Stimulated activated CD8-positive, alpha-beta memory T cell treated with anti-CD3 and anti-CD28 coated beads, Interleukin-4, amount 100 ng/mL, for 4 hours (primary cell): ENCODE data around the gene SOHLH1.

Experiments used
- DNase-seq, 2 donors: peaks; one replicate each; pipeline ENCODE4 v3.0.0-alpha.2; 2020; ENCODE audit warnings: low read depth in 2 of 2, low spot score in 1 of 2

The SOHLH1 gene

GRCh38 chr9:135731454-135731853 lies 32.2 kb upstream of the SOHLH1 start:
- no peak for DNase-seq

- no peak for DNase-seq
Observed at GRCh38 chr9:135729480-135729879, 30.2 kb upstream of the SOHLH1 start.

DNA sequence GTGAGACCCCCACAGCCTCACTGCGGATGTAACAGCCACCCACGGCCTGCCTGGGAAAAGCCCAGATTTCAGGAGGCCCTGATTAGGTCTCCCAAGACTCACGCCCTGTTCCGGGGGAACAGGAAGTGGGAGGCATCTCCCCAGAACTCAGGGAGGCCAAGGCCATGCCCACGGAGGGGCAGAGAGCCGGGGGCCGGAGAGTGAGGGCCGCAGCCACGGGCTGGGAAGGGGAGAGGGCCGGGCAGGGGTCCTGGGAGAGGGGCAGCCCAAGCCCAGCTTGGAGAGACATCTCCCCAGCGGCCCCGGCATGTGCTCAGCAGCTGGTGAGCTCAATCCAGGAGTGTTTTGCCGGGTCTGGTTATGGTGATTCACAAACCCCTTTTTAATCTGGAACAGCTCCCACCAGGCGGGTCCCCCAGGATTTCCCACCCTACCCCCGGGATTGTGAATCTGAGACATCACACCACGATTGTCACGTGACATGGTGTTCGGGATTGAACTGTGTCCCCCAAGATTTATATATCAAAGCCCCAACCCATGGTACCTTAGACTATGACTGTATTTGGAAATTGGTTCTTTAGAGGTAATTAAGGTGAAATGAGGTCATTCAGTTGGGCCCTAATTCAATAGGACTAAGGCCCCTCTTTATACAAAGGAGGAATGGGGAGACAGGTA lies 29.3 kb upstream of the SOHLH1 start:
- DNase-seq, result no peak

DNA sequence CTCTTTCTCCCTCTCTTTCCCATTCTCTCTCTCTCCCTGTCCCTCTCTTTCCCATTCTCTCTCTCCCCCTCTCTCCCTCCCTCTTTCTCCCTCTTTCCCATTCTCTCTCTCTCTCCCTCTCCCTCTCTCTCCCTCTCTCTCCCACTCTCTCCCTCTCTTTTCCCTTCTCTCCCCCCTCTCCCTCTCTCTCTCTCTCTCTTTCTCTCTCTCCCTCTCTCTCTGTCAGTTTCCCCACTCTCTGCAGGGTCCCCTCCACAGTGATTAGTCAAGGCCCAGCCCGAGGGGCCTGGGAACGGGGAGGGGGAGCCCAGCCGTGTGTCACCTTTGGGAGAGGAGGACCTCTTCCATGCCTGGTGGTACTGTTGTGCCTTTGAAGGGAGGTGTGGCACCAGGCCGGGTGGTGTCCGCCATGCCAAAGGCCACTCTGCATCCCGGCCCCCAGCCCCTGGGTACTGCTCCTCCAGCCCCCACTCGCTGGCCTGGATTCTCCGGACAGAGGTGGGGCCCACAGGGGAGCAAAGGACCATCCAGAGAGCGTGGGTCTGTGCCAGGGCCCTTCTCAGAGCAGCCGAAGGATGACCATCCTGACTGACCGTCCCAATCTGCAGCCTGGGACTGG lies 28.1 kb upstream of the SOHLH1 start:
- DNase-seq, result no peak

- DNase-seq, result no peak
Observed at GRCh38 chr9:135726138-135726853, 27.0 kb upstream of the SOHLH1 start.

DNA sequence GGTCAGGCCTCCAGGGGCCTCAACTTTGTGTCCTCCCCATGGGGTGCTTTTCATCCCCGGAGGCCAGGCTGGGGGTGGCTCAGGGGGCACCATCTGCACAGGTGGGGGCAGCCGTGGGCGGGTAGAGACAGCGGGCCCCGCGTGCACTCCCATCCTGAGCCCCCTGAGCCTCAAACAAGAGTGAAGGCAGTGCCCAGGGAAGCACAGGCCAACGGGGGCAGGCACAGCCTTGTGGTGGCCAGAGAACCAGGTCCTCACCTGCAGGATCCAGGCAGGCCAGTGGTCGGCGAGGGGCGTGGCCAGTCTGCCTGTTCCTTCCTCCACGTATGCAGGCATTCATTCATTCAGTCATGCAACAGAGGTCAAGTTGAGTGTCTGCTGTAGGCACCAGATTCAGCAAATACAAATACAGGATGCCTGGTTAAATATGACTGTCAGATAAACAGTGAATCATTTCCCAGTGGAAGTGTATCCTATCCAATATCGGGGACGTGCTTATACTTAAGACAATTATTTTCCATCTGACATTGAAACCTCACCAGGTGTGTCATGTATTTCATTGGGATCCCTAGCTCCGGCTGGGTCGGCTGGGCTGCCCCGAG lies 25.0 kb upstream of the SOHLH1 start:
- no peak for DNase-seq

- no peak for DNase-seq
Observed at GRCh38 chr9:135722365-135722764, 23.1 kb upstream of the SOHLH1 start.

DNA sequence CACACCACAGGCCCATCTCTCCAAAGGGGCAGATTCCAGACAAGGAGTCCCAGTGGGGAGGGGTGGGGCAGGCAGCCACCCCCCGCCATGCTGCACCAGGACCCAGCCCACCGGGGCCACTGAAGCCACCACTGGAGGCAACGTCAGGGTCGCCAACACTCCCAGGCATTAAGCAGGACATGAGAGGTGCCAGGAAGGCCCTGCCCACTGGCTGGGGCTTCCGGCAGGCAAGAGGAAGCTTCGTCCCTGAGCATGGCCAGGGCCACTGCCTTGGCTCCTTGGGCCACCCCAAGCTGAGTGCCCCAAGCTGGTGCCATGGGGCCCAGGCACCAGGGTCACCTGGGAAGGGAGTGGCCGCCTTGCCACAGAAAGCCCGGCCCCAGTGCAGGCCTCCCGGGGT lies 20.2 kb upstream of the SOHLH1 start:
- DNase-seq, result no peak

GRCh38 chr9:135718616-135719015 lies 19.3 kb upstream of the SOHLH1 start:
- DNase-seq, result no peak

GRCh38 chr9:135717410-135717809 lies 18.1 kb upstream of the SOHLH1 start:
- no peak for DNase-seq

- DNase-seq, result no peak
Observed at GRCh38 chr9:135716045-135716444, 16.8 kb upstream of the SOHLH1 start.

GRCh38 chr9:135715056-135715595 lies 15.8 kb upstream of the SOHLH1 start:
- DNase-seq, result no peak

GRCh38 chr9:135714242-135715055 lies 15.2 kb upstream of the SOHLH1 start:
- DNase-seq, result no peak

GRCh38 chr9:135712613-135713295 lies 13.5 kb upstream of the SOHLH1 start:
- no peak for DNase-seq

GRCh38 chr9:135711881-135712280 lies 12.6 kb upstream of the SOHLH1 start:
- DNase-seq, result no peak

DNA sequence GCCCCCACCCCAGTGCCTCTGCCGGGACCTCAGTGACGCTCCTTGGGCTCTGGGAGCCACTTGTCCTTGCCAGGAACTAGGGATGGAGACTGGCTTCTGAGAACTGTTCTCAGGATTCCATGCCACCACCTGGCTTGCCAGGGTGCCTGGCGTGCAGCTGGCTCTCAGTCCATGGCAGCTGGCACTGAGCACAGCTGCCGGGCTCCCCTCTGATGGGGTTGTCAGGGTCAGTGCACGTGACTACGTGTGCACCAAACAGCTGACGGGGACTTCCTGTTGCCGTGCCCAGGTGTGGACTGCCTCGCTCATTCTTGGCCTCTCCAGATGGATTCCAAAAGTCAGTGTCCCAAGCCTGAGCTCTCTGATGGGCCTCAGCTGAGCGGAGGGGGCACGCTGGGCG lies 12.1 kb upstream of the SOHLH1 start:
- DNase-seq, result no peak

GRCh38 chr9:135708164-135708563 lies 8.9 kb upstream of the SOHLH1 start:
- DNase-seq, result no peak

GRCh38 chr9:135707252-135708138 lies 8.2 kb upstream of the SOHLH1 start:
- DNase-seq, result no peak

GRCh38 chr9:135706288-135706687 lies 7.0 kb upstream of the SOHLH1 start:
- DNase-seq, result no peak
